Muscle layer of duodenum (tissue), 2 donors: ENCODE data around the gene NSMCE1.

Source experiments
- H3K27ac ChIP-seq: one replicate; pipeline ENCODE4 v1.7.0; 2013; ENCODE audit warnings: mild to moderate bottlenecking, low read length
- H3K27me3 ChIP-seq: one replicate; pipeline ENCODE4 v1.7.0; 2013; ENCODE audit warnings: low read depth, mild to moderate bottlenecking, control low read depth, low read length
- H3K36me3 ChIP-seq, 2 donors: one replicate each; pipeline ENCODE4 v1.7.0; 2013; ENCODE audit warnings: low read length in 2 of 2, control low read depth in 1 of 2, mild to moderate bottlenecking in 1 of 2; ENCODE audit not compliant: insufficient read depth in 2 of 2, control insufficient read depth in 1 of 2
- H3K4me1 ChIP-seq, 2 donors: one replicate each; pipeline ENCODE4 v1.7.0; 2013; ENCODE audit warnings: low read length in 2 of 2, mild to moderate bottlenecking in 2 of 2, control low read depth in 1 of 2, moderate library complexity in 1 of 2; ENCODE audit not compliant: insufficient read depth in 2 of 2, control insufficient read depth in 1 of 2
- H3K4me3 ChIP-seq, 2 donors: one replicate each; pipeline ENCODE4 v1.7.0; 2013; ENCODE audit warnings: low read length in 2 of 2, low read depth in 1 of 2, mild to moderate bottlenecking in 1 of 2
- H3K9me3 ChIP-seq, 2 donors: one replicate each; pipeline ENCODE4 v1.7.0; 2013; ENCODE audit warnings: low read length in 2 of 2, control low read depth in 1 of 2, mild to moderate bottlenecking in 1 of 2; ENCODE audit not compliant: control insufficient read depth in 1 of 2
- donor health status: healthy.

The NSMCE1 gene, protein sequence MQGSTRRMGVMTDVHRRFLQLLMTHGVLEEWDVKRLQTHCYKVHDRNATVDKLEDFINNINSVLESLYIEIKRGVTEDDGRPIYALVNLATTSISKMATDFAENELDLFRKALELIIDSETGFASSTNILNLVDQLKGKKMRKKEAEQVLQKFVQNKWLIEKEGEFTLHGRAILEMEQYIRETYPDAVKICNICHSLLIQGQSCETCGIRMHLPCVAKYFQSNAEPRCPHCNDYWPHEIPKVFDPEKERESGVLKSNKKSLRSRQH

GRCh38 chr16:27268376-27269299, at the start of gene NSMCE1:
NSMCE1 (minus strand) TSS chr16:27268772; CDS start chr16:27257570, 11,202 bp downstream.
- Histone ChIP-seq H3K4me3 (peak within 1 kb of the TSS; percentile 80 to 95), H3K9me3 (no peaks in the 10 kb centered on the region), H3K4me1 (peaks cover 3 to 4% of the 10 kb centered on the region in 2 donors), H3K27me3 (no peaks in the 10 kb centered on the region), H3K27ac (peak within 1 kb of the TSS; percentile 81), H3K36me3 (no peaks in the 10 kb centered on the region)

DNA sequence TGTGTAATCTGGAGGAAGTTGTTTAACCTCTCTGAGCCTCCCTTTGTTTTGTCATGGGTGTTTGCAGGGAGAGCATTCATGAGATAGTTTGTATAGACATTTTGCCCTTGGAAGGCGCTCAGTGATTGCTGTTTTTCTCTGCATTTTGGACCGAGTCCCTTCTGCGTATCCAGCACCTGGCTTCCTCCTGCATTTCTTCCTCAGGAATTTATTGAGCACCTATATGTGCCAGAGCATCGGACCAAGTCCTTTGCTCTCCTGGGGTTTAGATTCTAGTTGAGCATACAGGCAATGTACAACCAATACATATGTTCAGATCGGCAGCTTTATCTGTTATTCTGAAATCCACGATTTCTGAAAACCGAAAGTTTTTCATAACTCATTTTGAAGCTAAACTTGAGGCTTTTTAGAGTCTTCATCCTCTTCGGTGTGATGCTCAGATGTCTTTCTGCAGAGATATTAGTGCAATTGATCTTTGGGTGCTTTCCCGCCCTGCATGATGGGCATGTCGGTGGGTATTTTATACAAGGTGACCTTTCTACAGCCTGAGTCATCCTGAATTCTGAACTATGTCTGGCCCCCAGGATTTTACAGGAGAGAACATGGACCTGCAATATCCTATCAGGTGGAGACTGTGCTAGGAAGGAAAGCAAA, 49.3 kb upstream of the NSMCE1 start:
- Histone ChIP-seq H3K4me3 (peak overlapping the region; percentile 26 to 46), H3K9me3 (no peaks in the 10 kb centered on the region), H3K27me3 (no peaks in the 10 kb centered on the region), H3K36me3 (no peaks in the 10 kb centered on the region), H3K4me1 (peaks cover 19 to 44% of the 10 kb centered on the region in 2 donors), H3K27ac (peak overlapping the region; percentile 89)

- peak overlapping the region; percentile 19 to 46 for H3K4me3 ChIP-seq
- H3K4me1 ChIP-seq: peaks cover 16 to 42% of the 10 kb centered on the region in 2 donors
These were observed 48.7 kb upstream of the NSMCE1 start for GRCh38 chr16:27317320-27317719.

GRCh38 chr16:27316038-27316680, 47.6 kb upstream of the NSMCE1 start:
- H3K4me1 ChIP-seq: peaks cover 16 to 37% of the 10 kb centered on the region in 2 donors
- peak overlapping the region; percentile 71 to 86 for H3K4me3 ChIP-seq
- H3K36me3 ChIP-seq: no peaks in the 10 kb centered on the region
- no peaks in the 10 kb centered on the region for H3K9me3 ChIP-seq
- peak overlapping the region; percentile 89 for H3K27ac ChIP-seq
- no peaks in the 10 kb centered on the region for H3K27me3 ChIP-seq

More at GRCh38 chr16:27317320-27317719, 48.7 kb upstream of the NSMCE1 start:
- no peaks in the 10 kb centered on the region for H3K9me3 ChIP-seq
- H3K36me3 ChIP-seq: no peaks in the 10 kb centered on the region
- peak overlapping the region; percentile 89 for H3K27ac ChIP-seq
- no peaks in the 10 kb centered on the region for H3K27me3 ChIP-seq

DNA sequence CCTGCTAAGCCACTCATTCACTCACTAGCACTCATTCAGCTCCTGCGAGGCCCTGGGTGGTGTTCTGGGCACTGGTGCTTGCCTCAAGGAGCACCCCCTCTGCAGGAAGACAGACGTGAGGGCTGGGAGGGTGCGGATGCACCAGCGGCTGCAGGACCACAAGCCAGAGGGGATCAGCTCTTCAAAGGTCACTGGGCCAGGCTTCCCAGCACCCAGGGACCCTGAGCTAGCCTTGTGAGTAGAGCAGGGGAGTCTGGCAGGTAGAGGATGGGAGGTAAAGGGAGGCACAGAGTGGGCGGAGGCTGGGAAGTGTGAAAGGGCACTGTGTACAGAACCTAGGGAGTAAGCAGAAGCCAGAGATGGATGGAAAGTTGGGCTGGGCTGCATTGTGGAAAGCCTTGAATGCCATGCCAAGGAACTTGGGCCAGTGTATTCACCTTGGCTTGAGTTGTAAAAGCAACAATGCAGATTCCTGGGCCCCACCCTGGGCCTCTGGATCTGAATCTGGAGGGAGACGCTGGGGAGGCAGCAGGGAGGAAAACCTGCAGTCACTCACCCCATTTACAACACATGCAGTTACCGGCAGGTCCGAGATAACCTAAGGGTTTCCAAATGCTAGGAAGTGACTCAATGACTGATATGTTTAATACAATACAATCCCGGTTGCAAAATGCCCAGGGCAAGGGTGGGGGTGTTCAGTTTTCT, 46.9 kb upstream of the NSMCE1 start:
- peaks cover 16 to 37% of the 10 kb centered on the region in 2 donors for H3K4me1 ChIP-seq
- H3K4me3 ChIP-seq: peak overlapping the region; percentile 71 to 86

GRCh38 chr16:27314986-27315332, 46.4 kb upstream of the NSMCE1 start:
- Histone ChIP-seq H3K36me3 (no peaks in the 10 kb centered on the region), H3K4me1 (peaks cover 16 to 37% of the 10 kb centered on the region in 2 donors), H3K4me3 (peak overlapping the region; percentile 71 to 86), H3K27ac (peak overlapping the region; percentile 89), H3K9me3 (no peaks in the 10 kb centered on the region), H3K27me3 (no peaks in the 10 kb centered on the region)

More for the DNA sequence above, 46.9 kb upstream of the NSMCE1 start:
- peak overlapping the region; percentile 89 for H3K27ac ChIP-seq
- no peaks in the 10 kb centered on the region for H3K9me3 ChIP-seq
- no peaks in the 10 kb centered on the region for H3K36me3 ChIP-seq
- H3K27me3 ChIP-seq: no peaks in the 10 kb centered on the region

DNA sequence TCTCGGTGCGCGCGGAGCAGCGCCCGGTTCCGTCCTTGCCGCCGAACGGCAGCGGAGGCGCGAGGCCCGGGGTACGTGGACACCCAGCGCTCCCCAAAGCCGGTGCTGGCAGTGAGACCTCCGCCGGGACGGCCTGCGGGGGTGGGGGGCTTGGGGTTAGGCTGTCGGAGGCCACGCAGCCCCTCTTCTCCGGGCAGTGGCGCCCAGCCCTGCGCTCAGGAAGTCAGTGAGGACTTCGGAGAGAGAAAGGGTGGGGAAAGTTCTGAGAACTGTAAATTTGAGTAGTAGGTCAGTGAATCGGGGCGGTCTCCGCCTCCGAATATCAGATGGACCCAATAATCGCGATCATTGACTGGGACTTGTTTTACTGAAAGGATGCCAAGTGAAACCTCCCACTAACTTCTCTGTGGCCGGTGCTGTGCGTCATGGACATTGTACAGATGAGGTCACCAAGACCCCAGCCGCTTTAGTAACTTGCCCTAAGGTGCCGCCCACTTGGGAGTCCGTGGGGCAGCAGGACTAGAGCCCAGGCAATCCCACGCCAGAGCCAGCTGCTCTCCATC, 45.7 kb upstream of the NSMCE1 start:
- H3K4me1 ChIP-seq: peaks cover 16 to 32% of the 10 kb centered on the region in 2 donors
- H3K9me3 ChIP-seq: no peaks in the 10 kb centered on the region
- H3K27ac ChIP-seq: peak overlapping the region; percentile 96
- H3K4me3 ChIP-seq: peak overlapping the region; percentile 71 to 86
- H3K36me3 ChIP-seq: no peaks in the 10 kb centered on the region
- no peaks in the 10 kb centered on the region for H3K27me3 ChIP-seq

GRCh38 chr16:27313422-27314160, 45.0 kb upstream of the NSMCE1 start, which contains the start of gene IL4R:
IL4R (plus strand) TSS chr16:27313974; CDS start chr16:27340204, 26,230 bp downstream.
- Histone ChIP-seq H3K27ac (peak within 1 kb of the TSS; percentile 96), H3K27me3 (no peaks in the 10 kb centered on the region), H3K36me3 (no peaks in the 10 kb centered on the region), H3K9me3 (no peaks in the 10 kb centered on the region), H3K4me3 (peak within 1 kb of the TSS; percentile 71 to 86), H3K4me1 (peaks cover 16 to 31% of the 10 kb centered on the region in 2 donors)

DNA sequence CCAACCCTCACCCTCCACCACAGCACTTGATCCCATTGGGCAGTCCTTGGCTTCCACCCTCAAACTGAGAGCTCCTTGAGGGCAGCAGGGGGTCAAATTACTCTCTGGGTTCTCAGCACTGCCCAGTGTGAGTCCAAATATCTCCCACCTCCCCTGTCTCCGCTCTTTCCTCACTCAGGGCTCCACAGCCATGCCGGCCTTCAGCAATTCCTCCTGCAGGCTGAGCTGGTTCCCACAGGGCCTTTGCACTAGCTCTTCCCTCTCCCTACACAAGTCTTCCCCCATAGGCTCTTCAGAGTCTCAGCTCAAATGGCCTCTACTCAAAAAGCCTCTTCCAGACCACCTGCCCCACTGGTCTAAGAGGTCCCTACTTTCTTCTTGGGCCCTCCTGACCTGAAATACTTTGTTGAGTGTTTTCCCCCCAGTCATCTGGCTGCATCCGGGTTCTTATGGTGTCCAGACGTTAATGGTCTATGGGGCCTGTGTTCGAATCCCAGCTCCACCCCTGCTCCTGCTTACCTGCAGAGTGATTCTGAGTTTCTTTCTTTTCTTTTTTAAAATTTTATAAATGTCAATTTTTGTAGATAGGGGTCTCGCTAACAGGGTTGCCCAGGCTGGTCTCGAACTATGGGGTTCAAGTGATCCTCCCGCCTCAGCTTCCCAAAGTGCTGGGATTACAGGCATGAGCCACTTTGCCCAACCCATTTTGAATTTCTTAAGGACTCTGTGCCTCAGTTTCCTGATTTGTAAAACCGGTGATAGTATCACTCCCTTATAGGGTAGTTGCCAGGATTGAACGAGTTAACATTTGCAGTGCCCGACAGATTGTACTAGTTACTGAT, 44.2 kb upstream of the NSMCE1 start:
- no peaks in the 10 kb centered on the region for H3K27me3 ChIP-seq
- H3K4me1 ChIP-seq: peaks cover 11 to 23% of the 10 kb centered on the region in 2 donors
- peak overlapping the region; percentile 77 for H3K27ac ChIP-seq
- H3K4me3 ChIP-seq: peak overlapping the region; percentile 69 to 86
- no peaks in the 10 kb centered on the region for H3K36me3 ChIP-seq
- no peaks in the 10 kb centered on the region for H3K9me3 ChIP-seq
